HEK293 (cell line): Measurements from ENCODE around the gene ANO2.

Experiments used
- CTCF ChIA-PET: fragments of 350-600 bp; formaldehyde crosslinking; extraction: SDS; loops from one replicate; lab custom pipeline; 2021; ENCODE audit warnings: antibody characterized with exemption; lab: Yijun Ruan, JAX
- POLR2A ChIA-PET: fragments of 300-600 bp; formaldehyde crosslinking; extraction: SDS; loops from one replicate; lab custom pipeline; 2020; ENCODE audit warnings: antibody characterized with exemption, inconsistent platforms; lab: Yijun Ruan, JAX
- H3K27ac ChIP-seq: fragments of 200-500 bp; sonication (Bioruptor generic); 2 replicates; pipeline ENCODE4 v1.5.1; 2014; ENCODE audit warnings: low read depth, low read length, control low read depth, inconsistent platforms; ENCODE audit errors: extremely low read depth
- H3K36me3 ChIP-seq, 2 experiments: fragments of 200-500 bp in 1 of 2; sonication (Bioruptor generic) in 1 of 2; 1 replicate in 1 of 2; 2 replicates in 1 of 2; pipeline ENCODE4 v1.5.1; 2014 to 2017; ENCODE audit warnings: inconsistent platforms in 2 of 2, low read length in 2 of 2; ENCODE audit not compliant: control insufficient read depth in 2 of 2, insufficient read depth in 1 of 2
- H3K4me1 ChIP-seq: fragments of 200-500 bp; sonication (Bioruptor generic); 2 replicates; pipeline ENCODE4 v1.5.1; 2014; ENCODE audit warnings: mild to moderate bottlenecking, low read length, inconsistent platforms; ENCODE audit not compliant: control insufficient read depth, insufficient read depth
- H3K4me3 ChIP-seq: 2 replicates; pipeline ENCODE4 v1.5.1; 2011; ENCODE audit warnings: low read depth, mild to moderate bottlenecking, control low read depth, low read length, moderate library complexity
- H3K9me3 ChIP-seq: fragments of 200-500 bp; sonication (Bioruptor generic); 2 replicates; pipeline ENCODE4 v1.5.1; 2014; ENCODE audit warnings: low read depth, low read length, inconsistent platforms; ENCODE audit not compliant: control insufficient read depth, insufficient read depth
- KLF1 ChIP-seq: fragments of 450-650 bp; formaldehyde crosslinking; IDR thresholded peaks from 2 replicates; pipeline ENCODE4 v1.5.1; 2016; ENCODE audit warnings: missing biosample characterization, missing genetic modification characterization
- MYNN ChIP-seq: fragments of 450-650 bp; formaldehyde crosslinking; IDR thresholded peaks from 2 replicates; pipeline ENCODE4 v1.5.1; 2016; ENCODE audit warnings: missing biosample characterization, missing genetic modification characterization, borderline replicate concordance
- TCF7L2 ChIP-seq: IDR thresholded peaks from 2 replicates; pipeline ENCODE4 v1.6.1; 2011; ENCODE audit warnings: low read depth, mild to moderate bottlenecking, inconsistent platforms, low read length, moderate library complexity, borderline replicate concordance
- ZNF140 ChIP-seq: fragments of 450-650 bp; formaldehyde crosslinking; IDR thresholded peaks from 2 replicates; pipeline ENCODE4 v1.5.1; 2016; ENCODE audit warnings: missing biosample characterization, missing genetic modification characterization
- ZNF19 ChIP-seq: fragments of 450-650 bp; formaldehyde crosslinking; IDR thresholded peaks from 2 replicates; pipeline ENCODE4; 2016; ENCODE audit warnings: missing biosample characterization, missing genetic modification characterization, low read depth
- ZNF221 ChIP-seq: fragments of 450-650 bp; formaldehyde crosslinking; IDR thresholded peaks from 2 replicates; pipeline ENCODE4 v1.5.1; 2017; ENCODE audit warnings: missing biosample characterization, missing genetic modification characterization, borderline replicate concordance
- ZNF223 ChIP-seq: fragments of 450-650 bp; formaldehyde crosslinking; IDR thresholded peaks from 2 replicates; pipeline ENCODE4 v1.5.1; 2016; ENCODE audit warnings: missing biosample characterization, missing genetic modification characterization
- ZNF311 ChIP-seq: fragments of 450-650 bp; formaldehyde crosslinking; IDR thresholded peaks from 2 replicates; pipeline ENCODE4 v1.5.1; 2017; ENCODE audit warnings: missing biosample characterization, missing genetic modification characterization, borderline replicate concordance
- ZNF366 ChIP-seq: fragments of 450-650 bp; formaldehyde crosslinking; conservative IDR thresholded peaks from 2 replicates; pipeline ENCODE4 v1.5.1; 2016; ENCODE audit warnings: missing biosample characterization, missing genetic modification characterization
- ZNF560 ChIP-seq: fragments of 450-650 bp; formaldehyde crosslinking; IDR thresholded peaks from 2 replicates; pipeline ENCODE4 v1.5.1; 2017; ENCODE audit warnings: missing biosample characterization, missing genetic modification characterization, borderline replicate concordance
- ZNF585B ChIP-seq: fragments of 450-650 bp; formaldehyde crosslinking; IDR thresholded peaks from 2 replicates; pipeline ENCODE4 v1.5.1; 2016; ENCODE audit warnings: missing biosample characterization, missing genetic modification characterization
- ZNF596 ChIP-seq: fragments of 450-650 bp; IDR thresholded peaks from 2 replicates; pipeline ENCODE4 v1.5.0; 2018; ENCODE audit warnings: missing biosample characterization, mild to moderate bottlenecking, missing genetic modification characterization, moderate library complexity
- ZNF792 ChIP-seq: fragments of 450-650 bp; formaldehyde crosslinking; IDR thresholded peaks from 2 replicates; pipeline ENCODE4 v1.5.1; 2016; ENCODE audit warnings: missing biosample characterization, missing genetic modification characterization
- ZNF830 ChIP-seq: fragments of 450-650 bp; IDR thresholded peaks from 2 replicates; pipeline ENCODE4 v1.5.0; 2018; ENCODE audit warnings: missing biosample characterization, missing genetic modification characterization, low read depth, mild to moderate bottlenecking, moderate library complexity
- TF ChIP-seq, protein P1 (sequence below): fragments of 450-650 bp; formaldehyde crosslinking; IDR thresholded peaks from 2 replicates; pipeline ENCODE4 v1.5.1; 2016; ENCODE audit warnings: missing biosample characterization, missing genetic modification characterization
- TF ChIP-seq, protein P2 (sequence below): fragments of 450-650 bp; formaldehyde crosslinking; IDR thresholded peaks from 2 replicates; pipeline ENCODE4 v1.5.1; 2016; ENCODE audit warnings: missing biosample characterization, missing genetic modification characterization, borderline replicate concordance
- TF ChIP-seq, protein P3 (sequence below): fragments of 450-650 bp; formaldehyde crosslinking; IDR thresholded peaks from 2 replicates; pipeline ENCODE4 v1.5.1; 2016; ENCODE audit warnings: missing biosample characterization, missing genetic modification characterization
- TF ChIP-seq, protein P4 (sequence below): fragments of 450-650 bp; formaldehyde crosslinking; IDR thresholded peaks from 2 replicates; pipeline ENCODE4 v1.5.1; 2017; ENCODE audit warnings: missing biosample characterization, missing genetic modification characterization
- TF ChIP-seq, protein P5 (sequence below): fragments of 450-650 bp; formaldehyde crosslinking; IDR thresholded peaks from 2 replicates; pipeline ENCODE4 v1.5.1; 2017; ENCODE audit warnings: missing biosample characterization, mild to moderate bottlenecking, missing genetic modification characterization, moderate library complexity

ANO2 gene

DNA sequence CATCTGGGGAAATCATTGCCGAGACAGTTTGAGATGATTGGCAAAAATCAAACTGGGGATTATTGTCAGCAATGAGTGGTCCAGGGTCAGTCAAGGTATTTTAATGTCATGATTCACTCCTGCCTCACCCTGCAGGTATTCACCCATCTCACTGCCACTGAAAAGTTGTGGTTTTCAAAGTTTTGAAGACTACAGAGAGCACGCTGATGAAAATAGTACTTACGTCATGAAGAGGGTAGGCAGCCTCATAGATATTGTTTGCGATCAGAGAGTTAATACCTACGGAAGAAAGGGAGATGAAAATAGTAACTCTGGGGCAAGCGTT lies 138.0 kb downstream of the ANO2 start:
- no peak overlapping the region for H3K27ac ChIP-seq
- CTCF ChIA-PET, result interaction anchor here (0.6 to 2.4 kb wide), 4 partner anchors 10 to 158 kb away, joined by 3 to 12 read pairs (median 3); no protein-coding TSS in a partner anchor
- H3K36me3 ChIP-seq, result no peaks in the 10 kb centered on the region
- H3K4me3 ChIP-seq, result no peak overlapping the region
- H3K4me1 ChIP-seq, result no peaks in the 10 kb centered on the region
- no peaks in the 10 kb centered on the region for H3K9me3 ChIP-seq
- TF ChIP-seq ZNF223 (tag by site-specific recombination) (no peak), TCF7L2 (no peak), ZNF311 (tag by site-specific recombination) (no peak), ZNF366 (tag by site-specific recombination) (no peak), ZNF19 (tag by site-specific recombination) (no peak), ZNF792 (tag by site-specific recombination) (no peak), ZNF560 (tag by site-specific recombination) (no peak), MYNN (tag by site-specific recombination) (no peak), ZNF830 (no peak), ZNF140 (tag by site-specific recombination) (no peak), ZNF596 (no peak), ZNF221 (tag by site-specific recombination) (no peak)
- TF ChIP-seq, protein P1, sequence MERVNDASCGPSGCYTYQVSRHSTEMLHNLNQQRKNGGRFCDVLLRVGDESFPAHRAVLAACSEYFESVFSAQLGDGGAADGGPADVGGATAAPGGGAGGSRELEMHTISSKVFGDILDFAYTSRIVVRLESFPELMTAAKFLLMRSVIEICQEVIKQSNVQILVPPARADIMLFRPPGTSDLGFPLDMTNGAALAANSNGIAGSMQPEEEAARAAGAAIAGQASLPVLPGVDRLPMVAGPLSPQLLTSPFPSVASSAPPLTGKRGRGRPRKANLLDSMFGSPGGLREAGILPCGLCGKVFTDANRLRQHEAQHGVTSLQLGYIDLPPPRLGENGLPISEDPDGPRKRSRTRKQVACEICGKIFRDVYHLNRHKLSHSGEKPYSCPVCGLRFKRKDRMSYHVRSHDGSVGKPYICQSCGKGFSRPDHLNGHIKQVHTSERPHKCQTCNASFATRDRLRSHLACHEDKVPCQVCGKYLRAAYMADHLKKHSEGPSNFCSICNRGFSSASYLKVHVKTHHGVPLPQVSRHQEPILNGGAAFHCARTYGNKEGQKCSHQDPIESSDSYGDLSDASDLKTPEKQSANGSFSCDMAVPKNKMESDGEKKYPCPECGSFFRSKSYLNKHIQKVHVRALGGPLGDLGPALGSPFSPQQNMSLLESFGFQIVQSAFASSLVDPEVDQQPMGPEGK (tag by site-specific recombination), result no peak
- TF ChIP-seq, protein P2, sequence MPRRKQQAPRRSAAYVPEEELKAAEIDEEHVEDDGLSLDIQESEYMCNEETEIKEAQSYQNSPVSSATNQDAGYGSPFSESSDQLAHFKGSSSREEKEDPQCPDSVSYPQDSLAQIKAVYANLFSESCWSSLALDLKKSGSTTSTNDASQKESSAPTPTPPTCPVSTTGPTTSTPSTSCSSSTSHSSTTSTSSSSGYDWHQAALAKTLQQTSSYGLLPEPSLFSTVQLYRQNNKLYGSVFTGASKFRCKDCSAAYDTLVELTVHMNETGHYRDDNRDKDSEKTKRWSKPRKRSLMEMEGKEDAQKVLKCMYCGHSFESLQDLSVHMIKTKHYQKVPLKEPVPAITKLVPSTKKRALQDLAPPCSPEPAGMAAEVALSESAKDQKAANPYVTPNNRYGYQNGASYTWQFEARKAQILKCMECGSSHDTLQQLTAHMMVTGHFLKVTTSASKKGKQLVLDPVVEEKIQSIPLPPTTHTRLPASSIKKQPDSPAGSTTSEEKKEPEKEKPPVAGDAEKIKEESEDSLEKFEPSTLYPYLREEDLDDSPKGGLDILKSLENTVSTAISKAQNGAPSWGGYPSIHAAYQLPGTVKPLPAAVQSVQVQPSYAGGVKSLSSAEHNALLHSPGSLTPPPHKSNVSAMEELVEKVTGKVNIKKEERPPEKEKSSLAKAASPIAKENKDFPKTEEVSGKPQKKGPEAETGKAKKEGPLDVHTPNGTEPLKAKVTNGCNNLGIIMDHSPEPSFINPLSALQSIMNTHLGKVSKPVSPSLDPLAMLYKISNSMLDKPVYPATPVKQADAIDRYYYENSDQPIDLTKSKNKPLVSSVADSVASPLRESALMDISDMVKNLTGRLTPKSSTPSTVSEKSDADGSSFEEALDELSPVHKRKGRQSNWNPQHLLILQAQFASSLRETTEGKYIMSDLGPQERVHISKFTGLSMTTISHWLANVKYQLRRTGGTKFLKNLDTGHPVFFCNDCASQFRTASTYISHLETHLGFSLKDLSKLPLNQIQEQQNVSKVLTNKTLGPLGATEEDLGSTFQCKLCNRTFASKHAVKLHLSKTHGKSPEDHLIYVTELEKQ (tag by site-specific recombination), result no peak
- TF ChIP-seq, protein P3, sequence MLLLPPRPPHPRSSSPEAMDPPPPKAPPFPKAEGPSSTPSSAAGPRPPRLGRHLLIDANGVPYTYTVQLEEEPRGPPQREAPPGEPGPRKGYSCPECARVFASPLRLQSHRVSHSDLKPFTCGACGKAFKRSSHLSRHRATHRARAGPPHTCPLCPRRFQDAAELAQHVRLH (tag by site-specific recombination), result no peak
- TF ChIP-seq, protein P4, sequence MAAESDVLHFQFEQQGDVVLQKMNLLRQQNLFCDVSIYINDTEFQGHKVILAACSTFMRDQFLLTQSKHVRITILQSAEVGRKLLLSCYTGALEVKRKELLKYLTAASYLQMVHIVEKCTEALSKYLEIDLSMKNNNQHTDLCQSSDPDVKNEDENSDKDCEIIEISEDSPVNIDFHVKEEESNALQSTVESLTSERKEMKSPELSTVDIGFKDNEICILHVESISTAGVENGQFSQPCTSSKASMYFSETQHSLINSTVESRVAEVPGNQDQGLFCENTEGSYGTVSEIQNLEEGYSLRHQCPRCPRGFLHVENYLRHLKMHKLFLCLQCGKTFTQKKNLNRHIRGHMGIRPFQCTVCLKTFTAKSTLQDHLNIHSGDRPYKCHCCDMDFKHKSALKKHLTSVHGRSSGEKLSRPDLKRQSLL (tag by site-specific recombination), result no peak
- TF ChIP-seq, all 188 proteins: peak for 0
- POLR2A ChIA-PET, result no interaction called here

DNA sequence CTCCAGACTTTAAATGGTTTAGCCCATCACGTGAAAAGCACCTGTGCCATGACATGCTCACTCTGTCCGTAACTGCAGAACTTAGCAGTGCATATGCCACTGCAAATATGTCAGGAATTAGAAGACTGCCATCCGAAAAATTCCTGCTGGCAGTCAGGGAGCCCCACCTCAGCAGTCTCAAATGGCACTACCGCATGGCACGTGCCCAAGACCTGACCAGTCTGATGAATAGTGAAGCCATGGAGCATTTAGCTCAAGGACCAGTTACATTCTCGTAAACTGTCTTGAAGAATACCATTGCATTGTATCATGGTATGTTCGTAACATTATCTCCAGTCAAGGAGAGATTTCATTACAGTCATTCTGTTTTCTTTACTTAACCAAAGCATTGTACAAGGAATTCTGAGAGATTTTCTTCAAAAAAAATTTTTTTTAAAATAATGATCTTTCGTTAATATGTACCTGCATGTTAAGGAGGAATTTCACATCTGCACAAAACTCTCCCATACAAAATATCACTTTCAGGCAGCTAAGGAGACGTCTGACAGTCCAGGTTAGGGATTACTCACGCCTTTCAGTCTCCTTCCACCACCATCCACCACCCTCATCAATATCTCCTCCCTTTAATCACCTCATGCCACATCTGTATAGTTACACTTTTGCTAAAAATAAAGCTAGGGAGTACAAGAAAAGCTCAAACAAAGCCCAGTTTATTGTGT lies 138.5 kb downstream of the ANO2 start:
- Histone ChIP-seq H3K4me1 (no peaks in the 10 kb centered on the region), H3K36me3 (no peaks in the 10 kb centered on the region), H3K27ac (no peak overlapping the region), H3K4me3 (no peak overlapping the region), H3K9me3 (no peaks in the 10 kb centered on the region)
- TF ChIP-seq ZNF585B (tag by site-specific recombination) (no peak), ZNF366 (tag by site-specific recombination) (no peak), KLF1 (no peak)
- TF ChIP-seq, protein P5, sequence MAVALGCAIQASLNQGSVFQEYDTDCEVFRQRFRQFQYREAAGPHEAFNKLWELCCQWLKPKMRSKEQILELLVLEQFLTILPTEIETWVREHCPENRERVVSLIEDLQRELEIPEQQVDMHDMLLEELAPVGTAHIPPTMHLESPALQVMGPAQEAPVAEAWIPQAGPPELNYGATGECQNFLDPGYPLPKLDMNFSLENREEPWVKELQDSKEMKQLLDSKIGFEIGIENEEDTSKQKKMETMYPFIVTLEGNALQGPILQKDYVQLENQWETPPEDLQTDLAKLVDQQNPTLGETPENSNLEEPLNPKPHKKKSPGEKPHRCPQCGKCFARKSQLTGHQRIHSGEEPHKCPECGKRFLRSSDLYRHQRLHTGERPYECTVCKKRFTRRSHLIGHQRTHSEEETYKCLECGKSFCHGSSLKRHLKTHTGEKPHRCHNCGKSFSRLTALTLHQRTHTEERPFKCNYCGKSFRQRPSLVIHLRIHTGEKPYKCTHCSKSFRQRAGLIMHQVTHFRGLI, result no peak
- CTCF ChIA-PET, result interaction anchor here (0.6 to 2.4 kb wide), 5 partner anchors 9 to 606 kb away, joined by 3 to 12 read pairs (median 3); no protein-coding TSS in a partner anchor
- POLR2A ChIA-PET, result interaction anchor here (0.6 kb wide), 1 partner anchor 375 kb away, joined by 6 read pairs; the partner anchor contains the start of gene NTF3
